ENCODE measurements around the gene TSNAX.
A peak's percentile ranks its signal among the peaks of the same experiment; 100 is the strongest.

TSNAX gene

GRCh38 chr1:231601824-231602672 lies 73.6 kb downstream of the TSNAX start:
- DNase-seq (ENCODE audit: low spot score), result no peak

DNA sequence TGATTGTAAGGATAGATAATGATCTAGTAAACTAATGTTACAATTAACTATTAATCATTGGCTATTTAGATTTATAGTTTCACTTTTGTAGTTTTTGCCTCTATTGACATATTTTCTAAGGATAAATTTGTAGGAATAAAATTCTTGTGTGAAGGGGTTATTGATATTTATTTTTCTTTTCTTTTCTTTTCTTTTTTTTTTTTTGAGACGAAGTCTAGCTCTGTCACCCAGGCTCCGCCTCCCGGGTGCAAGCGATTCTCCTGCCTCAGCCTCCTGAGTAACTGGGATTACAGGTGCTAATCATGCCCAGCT lies 74.2 kb downstream of the TSNAX start:
- no peak for DNase-seq (ENCODE audit: low spot score)

DNA sequence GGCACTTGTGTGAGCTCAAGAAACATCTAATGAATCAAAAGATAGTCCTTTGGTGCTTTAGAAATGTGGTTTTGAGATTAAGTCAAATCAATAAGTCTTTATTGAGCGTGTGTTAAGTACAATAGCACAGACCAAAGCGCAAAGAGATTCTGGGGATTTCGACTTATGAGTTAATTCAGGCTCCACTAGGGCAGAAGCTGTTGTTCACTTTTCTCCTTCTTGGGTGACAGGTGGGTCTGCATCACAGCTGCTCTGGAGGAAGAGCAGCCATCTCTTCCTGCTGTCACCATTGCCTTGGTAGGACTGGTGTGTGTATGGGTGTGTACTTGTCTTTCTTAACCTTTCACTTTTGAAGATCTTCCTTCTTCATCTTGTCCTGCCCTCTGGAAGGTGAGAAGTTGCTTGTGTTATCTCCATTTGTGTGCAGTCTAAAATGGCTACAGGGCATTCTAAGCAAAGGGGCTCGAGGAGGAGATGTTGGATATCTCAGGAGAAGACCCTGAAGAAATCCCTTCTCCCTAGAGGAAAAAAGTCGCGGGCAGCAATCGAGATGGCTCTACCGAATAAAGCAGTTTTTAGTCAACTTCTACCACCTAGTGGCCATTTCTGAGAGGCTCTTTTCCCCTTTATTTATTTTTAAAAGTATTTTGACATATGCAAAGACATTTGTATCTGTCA lies 75.3 kb downstream of the TSNAX start:
- peak; percentile 61 for DNase-seq (ENCODE audit: low spot score)

- no peak for DNase-seq (ENCODE audit: low spot score)
These were observed 75.8 kb downstream of the TSNAX start for GRCh38 chr1:231604276-231604621.

GRCh38 chr1:231605149-231606100 lies 77.0 kb downstream of the TSNAX start:
- DNase-seq (ENCODE audit: low spot score), result no peak

GRCh38 chr1:231606712-231607111 lies 78.2 kb downstream of the TSNAX start:
- peak; percentile 53 for DNase-seq (ENCODE audit: low spot score)

DNA sequence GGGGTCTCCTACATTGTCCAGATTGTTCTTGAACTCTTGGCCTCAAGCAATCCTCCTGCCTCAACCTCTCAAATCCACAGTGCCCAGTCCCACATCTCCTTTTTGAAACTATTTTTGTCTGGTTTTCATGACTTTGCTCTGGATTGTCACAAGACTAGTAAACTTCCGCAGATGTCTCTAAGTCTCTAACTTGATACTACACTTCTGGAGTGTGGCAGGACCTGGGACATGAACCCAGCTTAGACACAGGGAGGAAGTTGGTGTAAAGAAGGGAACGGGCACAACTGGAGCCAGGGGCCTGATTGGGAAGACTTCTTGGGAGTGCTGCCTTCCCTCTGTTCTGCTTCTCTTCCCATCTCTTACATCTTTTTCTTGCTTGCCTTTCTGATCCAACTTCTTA lies 81.9 kb downstream of the TSNAX start:
- DNase-seq (ENCODE audit: low spot score), result no peak

GRCh38 chr1:231611111-231611510 lies 82.6 kb downstream of the TSNAX start:
- DNase-seq (ENCODE audit: low spot score), result no peak

- DNase-seq (ENCODE audit: low spot score), result no peak
These were observed 83.4 kb downstream of the TSNAX start for GRCh38 chr1:231611851-231612250.

GRCh38 chr1:231612393-231613089 lies 84.1 kb downstream of the TSNAX start:
- DNase-seq (ENCODE audit: low spot score), result no peak

GRCh38 chr1:231613419-231614349 lies 85.2 kb downstream of the TSNAX start:
- no peak for DNase-seq (ENCODE audit: low spot score)
